Esophagus (tissue), 2 donors: Measurements from ENCODE around the gene CSNK1E. TPM values are rescaled to one million over a fixed set of nuclear protein-coding genes. Genes with fewer than 3 reads are reported as not detected.
A peak's percentile ranks its signal among the peaks of the same experiment; 100 is the strongest.

ENCODE experiments used
- H3K27ac ChIP-seq, 2 donors: one replicate each; pipeline ENCODE4 v1.5.1; 2013; ENCODE audit warnings: low read depth in 2 of 2, mild to moderate bottlenecking in 2 of 2, inconsistent platforms in 1 of 2, low read length in 1 of 2, moderate library complexity in 1 of 2
- H3K27me3 ChIP-seq, 2 donors: one replicate each; pipeline ENCODE4 v1.6.1; 2013; ENCODE audit warnings: low read length in 2 of 2, control low read depth in 1 of 2, mild to moderate bottlenecking in 1 of 2; ENCODE audit not compliant: insufficient read depth in 2 of 2, control insufficient read depth in 1 of 2
- H3K36me3 ChIP-seq, 2 donors: one replicate each; pipeline ENCODE4 v1.6.1; 2013; ENCODE audit warnings: low read length in 1 of 2; ENCODE audit not compliant: control insufficient read depth in 2 of 2, insufficient read depth in 2 of 2
- H3K4me1 ChIP-seq, 2 donors: one replicate each; pipeline ENCODE4 v1.6.1; 2013; ENCODE audit warnings: low read length in 1 of 2; ENCODE audit not compliant: control insufficient read depth in 2 of 2, insufficient read depth in 2 of 2
- H3K4me3 ChIP-seq, 2 donors: one replicate each; pipeline ENCODE4 v1.5.1; 2013; ENCODE audit warnings: low read length in 2 of 2, mild to moderate bottlenecking in 2 of 2, low read depth in 1 of 2, moderate library complexity in 1 of 2
- H3K9me3 ChIP-seq, 2 donors: one replicate each; pipeline ENCODE4 v1.6.1; 2013; ENCODE audit warnings: mild to moderate bottlenecking in 2 of 2, low read depth in 1 of 2, low read length in 1 of 2, moderate library complexity in 1 of 2; ENCODE audit not compliant: control insufficient read depth in 2 of 2, insufficient read depth in 1 of 2
- WGBS, 2 donors: extraction: QIAGEN DNeasy Blood & Tissue Kit; methylation state at CpG; one replicate each; pipeline ENCODE4 v1.1.7; 2013; 5-methylcytosine and 5-hydroxymethylcytosine counted together
- polyA plus RNA-seq, 2 donors: library from polyadenylated mRNA; stranded (reverse); fragments of 200-250 nt; gene quantifications; one replicate each; pipeline ENCODE4 v1.2.3, GENCODE V29; 2013
- donor health status: healthy with polysubstance abuse.
- donor health status: Bipolar disorder and iron deficiency.

CSNK1E gene
- polyA plus RNA-seq, 2 donors: 69.4 to 152 TPM

- Histone ChIP-seq H3K27ac (no peak overlapping the region), H3K27me3 (no peaks in the 10 kb centered on the region)
These were observed 46.1 kb downstream of the CSNK1E start for GRCh38 chr22:38271101-38271500.

GRCh38 chr22:38270091-38270992 is 46.9 kb downstream of the CSNK1E start:
- peaks cover 11 to 16% of the 10 kb centered on the region in 2 donors for H3K4me1 ChIP-seq
- H3K9me3 ChIP-seq: no peaks in the 10 kb centered on the region
- H3K27ac ChIP-seq: no peak overlapping the region
- 57 to 64% methylated on average over 13 of the region's 13 CpGs for WGBS, 2 donors
- H3K4me3 ChIP-seq: no peak overlapping the region
- H3K27me3 ChIP-seq: no peaks in the 10 kb centered on the region
- H3K36me3 ChIP-seq: no peaks in the 10 kb centered on the region

More at GRCh38 chr22:38271101-38271500, 46.1 kb downstream of the CSNK1E start:
- Histone ChIP-seq H3K4me3 (no peak overlapping the region), H3K4me1 (peaks cover 7 to 16% of the 10 kb centered on the region in 2 donors), H3K9me3 (no peaks in the 10 kb centered on the region), H3K36me3 (no peaks in the 10 kb centered on the region)
- WGBS, 2 donors: 77 to 88% methylated on average over 7 of the region's 7 CpGs

- no peaks in the 10 kb centered on the region for H3K27me3 ChIP-seq
- peak overlapping the region in 1 of 2 donors; percentile 15 for H3K27ac ChIP-seq
- H3K36me3 ChIP-seq: peaks cover 0 to 3% of the 10 kb centered on the region in 2 donors
- H3K4me1 ChIP-seq: peaks cover 11 to 16% of the 10 kb centered on the region in 2 donors
- 91% methylated on average over 7 of the region's 7 CpGs for WGBS, 2 donors
- no peaks in the 10 kb centered on the region for H3K9me3 ChIP-seq
- no peak overlapping the region for H3K4me3 ChIP-seq
These were observed 47.8 kb downstream of the CSNK1E start for GRCh38 chr22:38269466-38269865.

- Histone ChIP-seq H3K4me3 (no peak overlapping the region), H3K27ac (no peak overlapping the region)
These were observed 50.1 kb downstream of the CSNK1E start for GRCh38 chr22:38267086-38267485.

GRCh38 chr22:38266120-38266519 is 51.1 kb downstream of the CSNK1E start:
- Histone ChIP-seq H3K36me3 (peaks cover 0 to 3% of the 10 kb centered on the region in 2 donors), H3K27ac (peak overlapping the region in 1 of 2 donors; percentile 17), H3K9me3 (no peaks in the 10 kb centered on the region), H3K4me3 (no peak overlapping the region), H3K27me3 (no peaks in the 10 kb centered on the region), H3K4me1 (peaks cover 5 to 11% of the 10 kb centered on the region in 2 donors)
- 44 to 61% methylated on average over 8 of the region's 8 CpGs for WGBS, 2 donors

More at GRCh38 chr22:38267086-38267485, 50.1 kb downstream of the CSNK1E start:
- no peaks in the 10 kb centered on the region for H3K9me3 ChIP-seq
- WGBS, 2 donors: 50 to 59% methylated on average over 3 to 4 of the region's 4 CpGs
- H3K27me3 ChIP-seq: no peaks in the 10 kb centered on the region
- H3K36me3 ChIP-seq: peaks cover 0 to 3% of the 10 kb centered on the region in 2 donors
- H3K4me1 ChIP-seq: peaks cover 10 to 18% of the 10 kb centered on the region in 2 donors

GRCh38 chr22:38264322-38264843 is 52.9 kb downstream of the CSNK1E start:
- Histone ChIP-seq H3K36me3 (peaks cover 0 to 3% of the 10 kb centered on the region in 2 donors), H3K9me3 (no peaks in the 10 kb centered on the region), H3K27me3 (no peaks in the 10 kb centered on the region), H3K4me1 (peaks cover 3 to 8% of the 10 kb centered on the region in 2 donors), H3K27ac (no peak overlapping the region), H3K4me3 (no peak overlapping the region)
- 80 to 82% methylated on average over 6 of the region's 6 CpGs for WGBS, 2 donors

GRCh38 chr22:38262051-38262795 is 55.0 kb downstream of the CSNK1E start:
- peaks cover 0 to 3% of the 10 kb centered on the region in 2 donors for H3K36me3 ChIP-seq
- no peaks in the 10 kb centered on the region for H3K27me3 ChIP-seq
- H3K27ac ChIP-seq: peak overlapping the region in 1 of 2 donors; percentile 28
- no peaks in the 10 kb centered on the region for H3K9me3 ChIP-seq
- H3K4me1 ChIP-seq: peaks cover 5 to 8% of the 10 kb centered on the region in 2 donors
- H3K4me3 ChIP-seq: no peak overlapping the region
- WGBS, 2 donors: 55 to 61% methylated on average over 20 of the region's 20 CpGs

- H3K27me3 ChIP-seq: no peaks in the 10 kb centered on the region
- 57 to 61% methylated on average over 15 of the region's 15 CpGs for WGBS, 2 donors
- H3K4me3 ChIP-seq: no peak overlapping the region
- no peaks in the 10 kb centered on the region for H3K9me3 ChIP-seq
- H3K27ac ChIP-seq: peak overlapping the region; percentile 63 to 68
- H3K36me3 ChIP-seq: peaks cover 0 to 3% of the 10 kb centered on the region in 2 donors
- H3K4me1 ChIP-seq: peaks cover 5 to 8% of the 10 kb centered on the region in 2 donors
These were observed 56.2 kb downstream of the CSNK1E start for GRCh38 chr22:38260761-38261681.
